Endothelial cell of umbilical vein (primary cell): ENCODE data around the gene ZHX3. TPM values are rescaled to one million over a fixed set of nuclear protein-coding genes. Genes with fewer than 3 reads are reported as not detected.

Experiments used
- BruUV-seq: library from RNA; stranded (reverse); fragments of 400-500 nt; replicated peaks from 2 replicates; lab custom pipeline; 2021; lab: Mats Ljungman, UMichigan
- CTCF ChIA-PET: fragments of 300-600, 350-600 bp; sonication (Branson Sonifier 250); formaldehyde crosslinking; loops from one replicate; lab custom pipeline; 2021; ENCODE audit warnings: antibody characterized with exemption, inconsistent platforms; lab: Charles Lee
- POLR2A ChIA-PET: fragments of 300-600, 350-600 bp; sonication (Branson Sonifier 250); formaldehyde crosslinking; loops from one replicate; lab custom pipeline; 2021; ENCODE audit warnings: antibody characterized with exemption, inconsistent platforms; lab: Charles Lee
- DNase-seq: peaks from one replicate; pipeline ENCODE4 v3.0.0-alpha.2; 2011; ENCODE audit warnings: low read depth, low spot score
- FAIRE-seq: peaks from 2 replicates; lab custom pipeline; 2011; peaks lifted over from hg19 to GRCh38; lab: Jason Lieb, UNC
- H2AFZ ChIP-seq: 2 replicates; pipeline ENCODE4 v1.6.0; 2012; ENCODE audit warnings: low read depth, low read length, control low read depth, inconsistent platforms
- H3K27ac ChIP-seq: 2 replicates; pipeline ENCODE4 v1.5.1; 2011; ENCODE audit warnings: low read depth, mild to moderate bottlenecking, control low read depth, low read length, moderate library complexity; ENCODE audit not compliant: insufficient read depth
- H3K27me3 ChIP-seq, 2 experiments: 2 replicates each; pipeline versions ENCODE4 v1.6.0 to v1.6.1; 2011; ENCODE audit warnings: low read length in 2 of 2, mixed read lengths in 1 of 2; ENCODE audit not compliant: control insufficient read depth in 2 of 2, insufficient read depth in 2 of 2
- H3K36me3 ChIP-seq, 2 experiments: 2 replicates in 1 of 2; 3 replicates in 1 of 2; pipeline ENCODE4 v1.5.1; 2011; ENCODE audit warnings: low read length in 2 of 2, mild to moderate bottlenecking in 1 of 2, moderate library complexity in 1 of 2; ENCODE audit not compliant: control insufficient read depth in 2 of 2, insufficient read depth in 2 of 2; ENCODE audit errors: extremely low read depth in 1 of 2
- H3K4me1 ChIP-seq: 3 replicates; pipeline ENCODE4 v1.5.1; 2011; ENCODE audit warnings: mild to moderate bottlenecking, low read length; ENCODE audit not compliant: control insufficient read depth, insufficient read depth; ENCODE audit errors: extremely low read depth
- H3K4me2 ChIP-seq: 2 replicates; pipeline ENCODE4 v1.6.1; 2011; ENCODE audit warnings: low read length, control low read depth, mixed read lengths; ENCODE audit not compliant: insufficient read depth
- H3K4me3 ChIP-seq, 3 experiments: fragments of 200-600 bp in 1 of 3; sonication (generic), shearing (Covaris generic) in 1 of 3; replicated peaks in 1 of 3; 2 replicates each; pipeline ENCODE4 v1.5.1; 2011 to 2016; ENCODE audit warnings: control low read depth in 3 of 3, low read length in 3 of 3, mild to moderate bottlenecking in 2 of 3, inconsistent platforms in 1 of 3, low read depth in 1 of 3, moderate library complexity in 1 of 3; ENCODE audit not compliant: insufficient read depth in 1 of 3
- H3K79me2 ChIP-seq: 2 replicates; pipeline ENCODE4 v1.6.0; 2012; ENCODE audit warnings: low read length, inconsistent platforms; ENCODE audit not compliant: control insufficient read depth, insufficient read depth
- H3K9ac ChIP-seq: replicated peaks from 2 replicates; pipeline ENCODE3; 2011; ENCODE audit warnings: low read length, control low read depth; ENCODE audit not compliant: insufficient read depth; ENCODE audit errors: extremely low read depth
- H3K9me1 ChIP-seq: replicated peaks from 3 replicates; pipeline ENCODE4 v1.6.0; 2011; ENCODE audit warnings: mild to moderate bottlenecking, low read length; ENCODE audit not compliant: control insufficient read depth, insufficient read depth; ENCODE audit errors: extremely low read depth
- H3K9me3 ChIP-seq: replicated peaks from 2 replicates; pipeline ENCODE4 v1.5.1; 2012; ENCODE audit warnings: low read length, inconsistent platforms; ENCODE audit not compliant: control insufficient read depth, insufficient read depth
- H4K20me1 ChIP-seq: replicated peaks from 2 replicates; pipeline ENCODE3; 2011; ENCODE audit warnings: mild to moderate bottlenecking, low read length; ENCODE audit not compliant: control insufficient read depth, insufficient read depth; ENCODE audit errors: extremely low read depth
- CTCF ChIP-seq, 2 donors: IDR thresholded peaks; 1 replicate in 1 of 2; 2 replicates in 1 of 2; pipeline ENCODE4 v1.5.1; 2011; ENCODE audit warnings: low read length in 2 of 2, mild to moderate bottlenecking in 2 of 2, moderate library complexity in 2 of 2, control low read depth in 1 of 2, inconsistent platforms in 1 of 2, low read depth in 1 of 2; ENCODE audit not compliant: insufficient read depth in 1 of 2; ENCODE audit errors: extremely low read depth in 1 of 2
- EZH2 ChIP-seq: IDR thresholded peaks from 2 replicates; pipeline ENCODE4 v1.6.1; 2012; ENCODE audit warnings: borderline replicate concordance, low read depth, mild to moderate bottlenecking, moderate library complexity, low read length, inconsistent platforms; ENCODE audit not compliant: severe bottlenecking
- FOS ChIP-seq: IDR thresholded peaks from 2 replicates; pipeline ENCODE4 v1.6.1; 2011; ENCODE audit warnings: mild to moderate bottlenecking, low read length, moderate library complexity, borderline replicate concordance; ENCODE audit not compliant: insufficient read depth
- GATA2 ChIP-seq: IDR thresholded peaks from 2 replicates; pipeline ENCODE4 v1.7.0; 2011; ENCODE audit warnings: low read depth, mild to moderate bottlenecking, moderate library complexity, mixed read lengths, low read length; ENCODE audit not compliant: insufficient read length, insufficient read depth
- JUN ChIP-seq: IDR thresholded peaks from 2 replicates; pipeline ENCODE4 v1.6.1; 2011; ENCODE audit warnings: borderline replicate concordance, low read depth; ENCODE audit not compliant: insufficient read length, insufficient read depth
- MAX ChIP-seq: IDR thresholded peaks from 2 replicates; pipeline ENCODE4 v1.6.1; 2011; ENCODE audit not compliant: insufficient read depth, insufficient read length
- MYC ChIP-seq: IDR thresholded peaks from one replicate; pipeline ENCODE4 v1.6.1; 2011; ENCODE audit warnings: mild to moderate bottlenecking, low read depth, low read length
- POLR2A ChIP-seq: IDR thresholded peaks from 2 replicates; pipeline ENCODE4 v1.6.1; 2012; ENCODE audit warnings: low read depth, mild to moderate bottlenecking, control low read depth, low read length
- POLR2AphosphoS5 ChIP-seq: IDR thresholded peaks from 2 replicates; pipeline ENCODE4 v1.6.1; 2012; ENCODE audit warnings: low read depth, mild to moderate bottlenecking, control low read depth, low read length, moderate library complexity; ENCODE audit not compliant: insufficient read depth
- dilution Hi-C: fragments of 300-500 bp; cut with MboI; formaldehyde crosslinking; loops from one replicate; pipeline ENCODE4 v1.15.0; 2019; ENCODE audit warnings: low sequenced_read_pairs; ENCODE audit not compliant: extremely low pct_ligation_motif_present
- intact Hi-C: fragments of 100-400 bp; cut with micrococcal nuclease; formaldehyde crosslinking; loops from one replicate; pipeline ENCODE4 v1.10.0; 2022
- polyA plus RNA-seq, 4 experiments: library from polyadenylated mRNA; depleted of rRNA in 3 of 4; stranded (reverse) in 3 of 4; unstranded in 1 of 4; fragments of >200 nt; gene quantifications; 2 replicates each; pipeline versions ENCODE4 v1.2.1 to v1.2.3, GENCODE V29; 2011 to 2012; ENCODE audit warnings: missing spikeins in 1 of 4
- total RNA-seq: library from RNA; stranded (reverse); gene quantifications from 2 replicates; pipeline ENCODE4 v1.2.3, GENCODE V29; 2021

The ZHX3 gene
- total and polyA plus RNA-seq, 2 donors (not counting 3 experiments of a cell fraction or from before 2014, with no cell fraction given) = 7.4 to 17.8 TPM

- no peak overlapping the region for H3K27ac ChIP-seq
- no peak overlapping the region for H3K9ac ChIP-seq
- FAIRE-seq (no peak), DNase-seq (no peak)
- dilution Hi-C loops = no loop called here
- CTCF ChIA-PET = interaction anchor here (0.9 to 3.5 kb wide), 7 partner anchors 9 to 192 kb away, joined by 3 to 26 read pairs (median 14); partner anchors contain the start of gene LPIN3
- no peak overlapping the region for H3K4me3 ChIP-seq
- TF ChIP-seq GATA2 = no peak
- no peak for TF ChIP-seq FOS
- no peak for TF ChIP-seq MYC
- no peak for TF ChIP-seq POLR2A
- no peak for TF ChIP-seq POLR2AphosphoS5
- TF ChIP-seq CTCF (IDR thresholded peaks at IDR 0.05; ENCODE audit: extremely low read depth in 1 of 2, insufficient read depth in 1 of 2, low read depth in 1 of 2, low read length in 2 of 2) = no peak
- no peak for TF ChIP-seq EZH2
- TF ChIP-seq MAX = no peak
- TF ChIP-seq JUN = no peak
- H3K4me2 ChIP-seq = no peak overlapping the region
- POLR2A ChIA-PET = no interaction called here
- H3K79me2 ChIP-seq = no peaks in the 10 kb centered on the region
- intact Hi-C loops = no loop called here
- no peaks in the 10 kb centered on the region for H3K9me1 ChIP-seq
- no peaks in the 10 kb centered on the region for H4K20me1 ChIP-seq
- H3K9me3 ChIP-seq = no peaks in the 10 kb centered on the region
- H3K36me3 ChIP-seq = no peaks in the 10 kb centered on the region
- no peak overlapping the region for H2AFZ ChIP-seq
- peaks cover 26% of the 10 kb centered on the region for H3K4me1 ChIP-seq
- H3K27me3 ChIP-seq = no peaks in the 10 kb centered on the region
- no TSS peak for BruUV-seq
Measured at GRCh38 chr20:41330343-41330720, 12.8 kb upstream of the ZHX3 start.
